IPS DF 19.7 (cell line): ENCODE measurements around the gene ZDHHC11B.
"Not testable (repeated sequence)": the region's sequence is repeated elsewhere in the genome, so short reads cannot be mapped to it uniquely, and the experiment has no call there.

Experiments used
- DNase-seq: peaks from one replicate; pipeline ENCODE4 v3.0.0-alpha.2; 2013; ENCODE audit warnings: low read depth, low spot score

The ZDHHC11B gene

GRCh38 chr5:785181-785705 lies 714 bp upstream of the ZDHHC11B start:
- not testable (repeated sequence) for DNase-seq

- DNase-seq: not testable (repeated sequence)
Observed at GRCh38 chr5:783881-784427, 575 bp downstream of the ZDHHC11B start.

- DNase-seq: not testable (repeated sequence)
Observed at GRCh38 chr5:783049-783802, 1.3 kb downstream of the ZDHHC11B start.

DNA sequence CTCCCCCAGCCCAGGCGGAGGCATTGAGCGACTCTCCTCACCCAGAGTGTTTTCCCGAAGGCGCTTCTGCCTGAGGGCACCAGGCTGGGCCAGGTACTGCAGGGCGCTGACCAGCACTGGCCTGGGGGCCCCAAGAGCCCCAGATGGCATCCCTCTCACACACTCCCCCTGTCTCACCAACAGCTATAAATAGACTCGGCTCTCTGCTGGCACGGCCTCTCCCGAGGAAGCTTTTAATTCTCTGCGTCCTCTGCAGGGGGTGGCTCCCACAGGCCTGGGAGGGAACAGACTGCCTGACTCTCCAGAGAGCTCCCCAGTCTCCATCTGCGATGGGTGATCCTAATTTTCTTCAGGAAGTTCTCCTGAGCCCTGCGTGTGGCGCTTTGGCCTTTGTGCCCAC lies 2.2 kb downstream of the ZDHHC11B start:
- DNase-seq: not testable (repeated sequence)

DNA sequence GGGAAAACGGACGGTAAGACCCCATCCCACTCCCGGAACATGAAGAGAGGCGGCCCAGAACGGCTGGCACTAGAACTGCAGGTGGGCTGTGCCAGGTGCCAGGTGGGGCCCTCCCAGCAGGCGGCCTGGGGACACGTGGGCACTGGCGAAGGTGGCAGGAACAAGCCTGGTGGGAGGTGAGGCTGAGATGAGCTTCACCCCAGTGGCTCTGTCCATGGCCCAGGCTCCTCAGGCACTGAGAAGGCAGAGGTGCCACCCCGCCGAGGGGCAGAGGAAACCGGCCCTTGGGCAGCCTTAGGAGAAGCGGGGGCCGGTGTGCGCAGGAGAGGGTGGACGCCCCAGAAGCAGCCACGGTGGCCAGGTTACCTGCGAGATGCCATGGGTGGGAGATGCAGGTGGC lies 4.0 kb downstream of the ZDHHC11B start:
- DNase-seq: not testable (repeated sequence)

GRCh38 chr5:778967-779366 lies 5.6 kb downstream of the ZDHHC11B start:
- not testable (repeated sequence) for DNase-seq

DNA sequence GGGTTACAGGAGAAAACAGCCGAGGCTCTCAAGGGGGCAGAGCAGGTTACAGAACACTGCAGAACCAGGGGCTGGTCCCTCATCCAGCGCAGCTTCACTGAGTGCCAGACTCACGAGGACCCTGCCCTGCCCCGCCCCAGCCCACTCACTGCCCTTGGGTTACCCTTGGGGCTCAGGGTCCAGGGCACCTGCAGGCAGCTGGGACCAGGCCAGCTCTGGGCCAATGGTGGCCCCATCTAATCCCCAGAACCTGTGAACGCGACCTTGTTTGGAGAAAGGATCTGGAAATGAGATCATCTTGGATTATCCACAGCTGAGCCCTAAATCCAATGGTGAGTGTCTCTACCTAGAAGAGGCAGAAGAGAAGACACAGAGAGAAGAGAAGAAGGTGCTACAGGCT lies 6.1 kb downstream of the ZDHHC11B start:
- not testable (repeated sequence) for DNase-seq

GRCh38 chr5:777756-778161 lies 6.8 kb downstream of the ZDHHC11B start:
- DNase-seq: no peak

DNA sequence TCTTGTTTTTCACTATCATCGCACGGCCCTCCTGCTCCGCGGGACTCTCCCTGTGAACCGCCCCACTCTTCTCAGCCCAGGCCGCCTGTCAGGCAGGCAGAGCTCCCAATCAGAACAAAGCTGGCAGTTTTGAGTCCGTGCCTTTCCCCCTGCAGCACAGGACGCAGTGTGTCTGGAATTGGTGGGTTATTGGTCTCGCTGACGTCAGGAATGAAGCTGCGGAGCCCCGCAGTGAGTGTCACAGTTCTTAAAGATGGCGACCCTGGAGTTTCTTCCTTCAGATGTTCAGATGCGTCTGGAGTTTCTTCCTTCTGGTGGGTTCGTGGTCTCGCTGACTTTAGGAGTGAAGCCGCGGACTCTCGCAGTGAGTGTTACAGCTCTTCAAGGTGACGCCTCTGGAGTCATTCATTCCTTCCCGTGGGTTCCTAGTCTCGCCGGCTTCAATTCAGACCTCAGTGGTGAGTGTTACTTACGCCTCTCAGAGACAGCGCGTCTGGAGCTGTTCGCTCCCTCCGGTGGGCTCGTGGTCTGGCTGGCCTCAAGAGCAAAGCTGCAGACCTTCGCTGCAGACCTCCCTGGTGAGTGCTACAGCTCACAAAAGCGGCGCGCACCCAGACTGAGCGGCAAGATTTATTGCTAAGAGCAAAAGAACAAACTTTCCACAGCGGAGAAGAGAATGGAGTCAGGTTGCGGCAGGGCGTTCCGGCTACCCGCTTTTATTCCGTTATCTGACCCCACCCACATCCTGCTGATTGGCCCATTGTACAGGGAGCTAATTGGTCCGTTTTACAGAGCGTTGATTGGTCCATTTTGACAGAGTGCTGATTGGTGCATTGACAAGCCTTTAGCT lies 7.4 kb downstream of the ZDHHC11B start:
- no peak for DNase-seq

- DNase-seq: no peak
Observed at GRCh38 chr5:775961-776861, 8.3 kb downstream of the ZDHHC11B start.

GRCh38 chr5:775595-775960 lies 9.0 kb downstream of the ZDHHC11B start:
- DNase-seq: not testable (repeated sequence)

DNA sequence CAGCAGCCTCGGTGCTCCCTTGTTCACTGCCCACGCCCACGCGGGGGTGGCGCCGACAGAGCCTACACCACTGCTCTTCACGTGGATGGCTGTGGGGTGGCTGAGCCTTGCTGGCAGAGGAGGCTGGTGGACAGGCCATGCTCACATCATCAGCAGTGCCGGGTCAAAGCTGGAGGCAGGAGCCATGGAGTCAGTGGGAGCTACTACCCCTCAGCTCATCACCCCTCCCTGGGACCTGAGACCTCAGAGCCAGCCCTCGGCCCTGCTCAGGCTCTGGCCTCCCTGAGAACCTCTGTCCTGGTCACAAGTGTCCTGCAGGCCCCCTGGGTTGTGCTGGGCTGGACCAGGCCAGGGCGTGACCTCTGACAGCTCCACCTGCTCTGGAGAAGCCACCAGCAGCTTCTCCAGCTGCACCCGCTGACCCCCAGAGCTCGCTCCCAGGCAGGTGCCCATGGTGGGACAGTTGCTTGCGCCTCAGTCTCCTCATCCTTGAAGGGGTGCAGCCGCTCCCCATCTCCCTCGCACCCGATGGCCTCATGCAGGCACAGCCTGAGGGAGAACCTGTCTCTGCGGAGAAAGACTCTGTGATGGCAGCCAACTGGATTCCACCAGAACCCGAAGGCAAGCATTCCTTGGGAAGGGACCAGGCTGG lies 9.5 kb downstream of the ZDHHC11B start:
- not testable (repeated sequence) for DNase-seq

GRCh38 chr5:774304-774703 lies 10.2 kb downstream of the ZDHHC11B start:
- not testable (repeated sequence) for DNase-seq

DNA sequence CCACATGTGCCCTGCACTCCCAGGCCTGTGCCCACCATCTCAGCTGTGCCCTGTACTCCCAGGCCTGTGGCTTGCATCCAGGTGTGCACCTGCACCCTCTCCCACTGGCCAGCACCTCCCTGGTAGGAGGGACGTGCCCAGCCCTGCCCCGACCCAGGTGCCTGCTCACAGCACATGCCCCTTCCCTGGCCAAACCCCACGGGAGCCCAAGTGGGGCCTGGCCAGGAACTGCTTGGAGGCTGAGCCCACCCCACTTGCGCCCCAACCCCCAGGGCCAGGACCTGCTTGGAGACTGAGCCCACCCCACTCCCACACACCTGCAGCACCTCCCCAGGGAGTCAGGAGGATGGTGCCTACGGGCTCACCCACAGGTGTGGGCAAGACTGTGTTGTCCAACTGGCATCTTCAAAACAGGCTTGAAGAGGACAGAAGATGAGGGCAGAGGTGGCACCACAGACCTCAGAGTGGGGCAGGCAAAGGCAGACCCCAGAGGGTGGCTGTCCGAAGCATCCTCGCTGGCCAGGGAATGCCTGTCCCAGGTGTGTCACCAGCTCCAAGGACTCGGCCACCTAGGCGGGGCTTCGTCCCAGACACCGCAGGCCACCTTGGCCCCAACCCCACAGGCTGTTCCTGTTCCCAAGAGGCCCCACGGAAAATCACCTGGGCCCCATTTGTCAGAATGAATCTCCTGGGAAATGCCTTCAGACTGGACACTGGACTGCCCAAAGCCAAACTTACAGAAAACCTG lies 10.8 kb downstream of the ZDHHC11B start:
- DNase-seq: no peak

DNA sequence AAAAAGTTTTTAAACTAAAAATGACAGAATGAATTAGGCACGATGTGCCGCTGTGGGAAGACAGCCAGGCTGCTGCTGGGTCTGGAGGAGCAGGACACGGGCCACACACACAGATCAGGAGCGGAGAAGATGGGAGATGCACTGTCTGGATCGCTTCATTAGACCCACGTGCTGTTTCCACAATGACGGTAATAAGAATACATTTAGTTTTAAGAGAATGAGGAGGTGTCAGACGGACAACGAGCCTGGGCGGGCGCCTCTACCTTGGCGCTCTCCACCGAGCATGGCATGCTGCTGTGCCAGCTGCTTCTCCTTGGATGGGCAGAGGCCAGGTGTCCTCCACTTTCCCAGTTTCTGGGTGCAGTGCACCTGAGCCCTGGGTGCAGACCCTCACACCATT lies 11.6 kb downstream of the ZDHHC11B start:
- DNase-seq: not testable (repeated sequence)

DNA sequence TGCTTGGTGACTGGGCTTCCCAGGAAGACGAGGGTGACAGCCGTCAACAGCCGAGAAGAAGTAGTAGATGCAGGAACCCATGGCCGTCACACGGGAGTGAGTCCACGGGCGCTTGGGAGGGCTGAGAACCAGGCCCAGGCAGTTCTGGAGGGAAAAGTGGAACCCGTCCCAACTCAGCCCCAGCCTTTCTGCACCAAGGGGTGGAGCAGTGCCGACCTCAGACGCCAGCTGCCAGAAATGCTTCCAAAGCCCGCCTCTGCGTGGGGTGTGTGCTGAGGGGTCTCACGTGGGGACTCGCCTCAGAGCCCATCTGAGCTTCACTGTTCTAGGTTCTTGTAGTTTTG lies 12.0 kb downstream of the ZDHHC11B start:
- DNase-seq: not testable (repeated sequence)

GRCh38 chr5:771841-772546 lies 12.5 kb downstream of the ZDHHC11B start:
- not testable (repeated sequence) for DNase-seq

DNA sequence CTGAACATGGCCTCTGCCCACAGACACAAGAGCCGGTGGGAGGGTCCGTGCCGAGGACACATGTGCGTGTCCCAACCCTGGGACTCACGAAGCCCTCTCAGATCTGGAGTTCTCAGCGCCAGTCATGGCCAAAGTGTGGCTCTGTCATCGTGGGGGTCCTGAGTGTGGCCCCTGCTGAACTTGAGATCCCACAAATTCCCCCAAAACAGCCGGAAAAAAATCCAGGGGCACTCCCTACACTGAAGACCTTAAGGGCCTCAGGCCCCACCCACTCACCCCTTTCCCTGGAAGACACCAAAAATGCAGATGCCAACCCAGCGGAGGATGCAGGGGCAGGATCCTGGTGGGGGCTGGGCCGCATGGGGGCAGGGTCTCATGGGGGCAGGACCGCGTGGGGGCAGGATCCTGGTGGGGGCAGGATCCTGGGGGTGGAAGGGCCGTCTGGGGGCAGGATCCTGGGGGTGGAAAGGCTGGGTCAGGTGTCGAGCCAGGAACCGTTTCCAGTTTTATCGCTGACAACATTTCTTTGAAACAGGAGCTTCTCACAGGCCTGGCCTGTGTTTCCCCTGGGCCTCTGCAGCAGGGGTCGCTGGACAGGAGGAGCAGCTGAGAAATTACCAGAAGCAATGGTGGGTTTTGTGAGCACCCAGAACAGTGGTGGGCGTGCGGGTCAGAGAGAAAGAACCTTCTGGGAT lies 13.3 kb downstream of the ZDHHC11B start:
- not testable (repeated sequence) for DNase-seq

GRCh38 chr5:770585-770984 lies 13.9 kb downstream of the ZDHHC11B start:
- not testable (repeated sequence) for DNase-seq
